NCI-H2171 treated with DMSO at 0.1 percent for 48 hours (cell line): Measurements from ENCODE around the gene RAMP1.
"Not testable (repeated sequence)": the region's sequence is repeated elsewhere in the genome, so short reads cannot be mapped to it uniquely, and the experiment has no call there.

Experiments used
- DNase-seq: peaks from one replicate; lab custom pipeline; 2025; lab: John Stamatoyannopoulos, UW

The RAMP1 gene

GRCh38 chr2:237863689-237864443 lies 4.4 kb downstream of the RAMP1 start:
- DNase-seq = no peak

GRCh38 chr2:237864444-237864931 lies 5.1 kb downstream of the RAMP1 start:
- no peak for DNase-seq

GRCh38 chr2:237864940-237865622 lies 5.7 kb downstream of the RAMP1 start:
- DNase-seq = no peak

- DNase-seq = no peak
Observed at GRCh38 chr2:237865623-237866041, 6.2 kb downstream of the RAMP1 start.

- no peak for DNase-seq
Observed at GRCh38 chr2:237866101-237866621, 6.7 kb downstream of the RAMP1 start.

- no peak for DNase-seq
Observed at GRCh38 chr2:237867465-237867864, 8.0 kb downstream of the RAMP1 start.

GRCh38 chr2:237868074-237868473 lies 8.7 kb downstream of the RAMP1 start:
- not testable (repeated sequence) for DNase-seq

- no peak for DNase-seq
Observed at GRCh38 chr2:237868631-237869342, 9.4 kb downstream of the RAMP1 start.

GRCh38 chr2:237869343-237870102 lies 10.1 kb downstream of the RAMP1 start:
- no peak for DNase-seq

- DNase-seq = no peak
Observed at GRCh38 chr2:237870126-237870525, 10.7 kb downstream of the RAMP1 start.

GRCh38 chr2:237870754-237871651 lies 11.6 kb downstream of the RAMP1 start:
- no peak for DNase-seq

- DNase-seq = no peak
Observed at GRCh38 chr2:237872178-237872887, 12.9 kb downstream of the RAMP1 start.

- DNase-seq = no peak
Observed at GRCh38 chr2:237873421-237873831, 14.0 kb downstream of the RAMP1 start.

- DNase-seq = no peak
Observed at GRCh38 chr2:237873897-237874551, 14.6 kb downstream of the RAMP1 start.

GRCh38 chr2:237874585-237875161 lies 15.2 kb downstream of the RAMP1 start:
- no peak for DNase-seq

- no peak for DNase-seq
Observed at GRCh38 chr2:237875256-237876060, 16.0 kb downstream of the RAMP1 start.

- no peak for DNase-seq
Observed at GRCh38 chr2:237876061-237876526, 16.7 kb downstream of the RAMP1 start.

GRCh38 chr2:237876532-237876931 lies 17.1 kb downstream of the RAMP1 start:
- no peak for DNase-seq
